GM23248 (cell line): ENCODE data around the gene MTRF1L.

Experiments used
- EZH2 ChIP-seq: fragments of 200-600 bp; sonication (generic); IDR thresholded peaks from 2 replicates; pipeline ENCODE4 v1.6.1; 2018; ENCODE audit warnings: antibody characterized with exemption, mild to moderate bottlenecking; ENCODE audit not compliant: insufficient read depth, poor library complexity, severe bottlenecking
- EZH2phosphoT487 ChIP-seq: fragments of 200-600 bp; sonication (generic); IDR thresholded peaks from 2 replicates; pipeline ENCODE4 v1.6.1; 2018; ENCODE audit warnings: antibody characterized with exemption, moderate library complexity, mild to moderate bottlenecking, low read depth; ENCODE audit not compliant: insufficient read depth

DNA sequence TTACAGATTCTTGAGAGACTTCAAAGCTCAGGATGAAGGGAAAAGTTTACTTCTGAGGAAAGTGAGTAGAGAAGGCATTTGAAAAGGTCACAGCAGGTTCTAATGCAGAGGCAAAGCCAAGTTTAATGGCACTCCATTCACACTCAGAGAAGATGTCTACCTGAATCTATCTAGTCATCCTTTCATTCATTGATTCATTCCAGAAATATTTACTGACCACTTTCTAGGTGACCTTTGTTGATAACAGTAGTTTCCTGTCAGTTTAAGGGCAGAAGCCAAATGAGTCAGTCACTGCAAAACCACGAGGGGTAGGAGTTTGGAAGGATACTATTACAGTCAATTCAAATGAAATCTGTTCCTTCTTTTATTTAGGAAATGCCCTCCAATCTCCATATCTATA is 50.5 kb downstream of the MTRF1L start:
- TF ChIP-seq EZH2 (no peak), EZH2phosphoT487 (no peak)
